ENCODE measurements around the gene SIX6. TPM values are rescaled to one million over a fixed set of nuclear protein-coding genes. Genes with fewer than 3 reads are reported as not detected.
"Not testable (repeated sequence)": the region's sequence is repeated elsewhere in the genome, so short reads cannot be mapped to it uniquely, and the experiment has no call there.

The SIX6 gene
- total RNA-seq (2021; ENCODE audit: unreplicated experiment) (not detected), Bru-seq, nascent RNA (not detected), BruChase-seq, experiment 1, labeled RNA remaining after a 2-hour chase (not detected), BruChase-seq, experiment 2, labeled RNA remaining after a 6-hour chase (not detected)
- not detected for polyA plus RNA-seq (2012; ENCODE audit: insufficient read length)
- long read RNA-seq = 0 reads

DNA sequence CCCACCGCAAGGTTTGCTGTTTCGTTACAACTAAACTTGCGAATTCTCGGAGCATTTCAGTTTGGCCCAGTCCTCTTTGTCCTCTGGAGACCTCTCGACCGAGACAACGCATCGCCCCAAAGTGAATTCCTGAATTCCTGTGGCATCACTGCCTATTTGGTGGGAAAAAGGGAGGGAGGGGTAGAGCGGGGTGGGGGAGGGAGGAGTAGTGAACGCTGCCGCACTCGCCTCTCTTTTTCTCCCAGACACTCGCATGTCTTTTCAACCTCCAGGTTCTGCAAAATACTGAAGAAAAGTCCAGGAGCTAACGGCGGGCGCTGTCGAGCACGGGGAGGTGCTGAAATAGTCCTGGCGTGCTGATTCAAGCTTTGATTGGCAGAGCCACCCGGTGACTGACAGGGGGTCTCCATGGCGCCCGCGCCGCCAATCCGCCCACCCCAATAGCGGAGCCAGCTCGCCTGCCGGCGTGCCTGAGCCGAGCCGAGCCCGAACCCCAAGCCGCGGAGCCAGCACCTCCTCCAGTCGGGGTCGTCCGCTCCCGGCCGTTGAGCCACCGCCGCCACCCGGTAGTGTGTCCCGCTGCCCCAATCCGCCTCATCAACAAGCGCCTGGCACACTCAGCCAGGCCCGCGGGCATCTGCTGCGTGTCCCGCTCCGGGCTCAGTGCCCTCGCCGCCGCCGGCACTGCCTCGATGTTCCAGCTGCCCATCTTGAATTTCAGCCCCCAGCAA is at the start of gene SIX6:
Gene SIX6 (plus strand): TSS at position 440 of the 731 bp plus-strand sequence. CDS start 253 bp downstream, at position 693.
- Histone ChIP-seq H3K4me3 (ENCODE audit: low read depth in 2 of 2, low read length in 2 of 2) (no peak within 1 kb of the TSS), H3K9me3 (ENCODE audit: control insufficient read depth, insufficient read depth, low read depth, low read length) (no peaks in the 10 kb centered on the region), H3K27me3 (ENCODE audit: control insufficient read depth, insufficient read depth, low read length) (peaks cover 2% of the 10 kb centered on the region), H3K36me3 (ENCODE audit: control insufficient read depth, insufficient read depth, low read length) (no peaks in the 10 kb centered on the region), H3K4me1 (ENCODE audit: control insufficient read depth, insufficient read depth, low read length) (no peaks in the 10 kb centered on the region), H3K27ac (ENCODE audit: low read length) (no peak within 1 kb of the TSS)
- intact Hi-C loops (cut with micrococcal nuclease; ENCODE audit: unreplicated experiment) (no loop called here), in situ Hi-C loops (cut with HindIII; ENCODE audit: low pct_unique_long_range_greater_than_20kb, low sequenced_read_pairs) (no loop called here)
- POLR2A ChIA-PET = no interaction called here
- TF ChIP-seq, protein P1, sequence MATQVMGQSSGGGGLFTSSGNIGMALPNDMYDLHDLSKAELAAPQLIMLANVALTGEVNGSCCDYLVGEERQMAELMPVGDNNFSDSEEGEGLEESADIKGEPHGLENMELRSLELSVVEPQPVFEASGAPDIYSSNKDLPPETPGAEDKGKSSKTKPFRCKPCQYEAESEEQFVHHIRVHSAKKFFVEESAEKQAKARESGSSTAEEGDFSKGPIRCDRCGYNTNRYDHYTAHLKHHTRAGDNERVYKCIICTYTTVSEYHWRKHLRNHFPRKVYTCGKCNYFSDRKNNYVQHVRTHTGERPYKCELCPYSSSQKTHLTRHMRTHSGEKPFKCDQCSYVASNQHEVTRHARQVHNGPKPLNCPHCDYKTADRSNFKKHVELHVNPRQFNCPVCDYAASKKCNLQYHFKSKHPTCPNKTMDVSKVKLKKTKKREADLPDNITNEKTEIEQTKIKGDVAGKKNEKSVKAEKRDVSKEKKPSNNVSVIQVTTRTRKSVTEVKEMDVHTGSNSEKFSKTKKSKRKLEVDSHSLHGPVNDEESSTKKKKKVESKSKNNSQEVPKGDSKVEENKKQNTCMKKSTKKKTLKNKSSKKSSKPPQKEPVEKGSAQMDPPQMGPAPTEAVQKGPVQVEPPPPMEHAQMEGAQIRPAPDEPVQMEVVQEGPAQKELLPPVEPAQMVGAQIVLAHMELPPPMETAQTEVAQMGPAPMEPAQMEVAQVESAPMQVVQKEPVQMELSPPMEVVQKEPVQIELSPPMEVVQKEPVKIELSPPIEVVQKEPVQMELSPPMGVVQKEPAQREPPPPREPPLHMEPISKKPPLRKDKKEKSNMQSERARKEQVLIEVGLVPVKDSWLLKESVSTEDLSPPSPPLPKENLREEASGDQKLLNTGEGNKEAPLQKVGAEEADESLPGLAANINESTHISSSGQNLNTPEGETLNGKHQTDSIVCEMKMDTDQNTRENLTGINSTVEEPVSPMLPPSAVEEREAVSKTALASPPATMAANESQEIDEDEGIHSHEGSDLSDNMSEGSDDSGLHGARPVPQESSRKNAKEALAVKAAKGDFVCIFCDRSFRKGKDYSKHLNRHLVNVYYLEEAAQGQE (IDR thresholded peaks at IDR 0.05; ENCODE audit: insufficient read depth in 1 of 2, low read depth in 2 of 2, low read length in 1 of 2) = no peak
- no peak for TF ChIP-seq POLR2AphosphoS5 (IDR thresholded peaks at IDR 0.05; ENCODE audit: low read depth, low read length)
- no peak for TF ChIP-seq TCF7L2 (IDR thresholded peaks at IDR 0.05; ENCODE audit: low read depth, low read length)
- no peak for TF ChIP-seq SIN3A (IDR thresholded peaks at IDR 0.05; ENCODE audit: borderline replicate concordance, insufficient read depth, low read depth, low read length)
- TF ChIP-seq, protein P2, sequence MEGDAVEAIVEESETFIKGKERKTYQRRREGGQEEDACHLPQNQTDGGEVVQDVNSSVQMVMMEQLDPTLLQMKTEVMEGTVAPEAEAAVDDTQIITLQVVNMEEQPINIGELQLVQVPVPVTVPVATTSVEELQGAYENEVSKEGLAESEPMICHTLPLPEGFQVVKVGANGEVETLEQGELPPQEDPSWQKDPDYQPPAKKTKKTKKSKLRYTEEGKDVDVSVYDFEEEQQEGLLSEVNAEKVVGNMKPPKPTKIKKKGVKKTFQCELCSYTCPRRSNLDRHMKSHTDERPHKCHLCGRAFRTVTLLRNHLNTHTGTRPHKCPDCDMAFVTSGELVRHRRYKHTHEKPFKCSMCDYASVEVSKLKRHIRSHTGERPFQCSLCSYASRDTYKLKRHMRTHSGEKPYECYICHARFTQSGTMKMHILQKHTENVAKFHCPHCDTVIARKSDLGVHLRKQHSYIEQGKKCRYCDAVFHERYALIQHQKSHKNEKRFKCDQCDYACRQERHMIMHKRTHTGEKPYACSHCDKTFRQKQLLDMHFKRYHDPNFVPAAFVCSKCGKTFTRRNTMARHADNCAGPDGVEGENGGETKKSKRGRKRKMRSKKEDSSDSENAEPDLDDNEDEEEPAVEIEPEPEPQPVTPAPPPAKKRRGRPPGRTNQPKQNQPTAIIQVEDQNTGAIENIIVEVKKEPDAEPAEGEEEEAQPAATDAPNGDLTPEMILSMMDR (IDR thresholded peaks at IDR 0.05) = no peak
- no TSS peak for BruUV-seq (replicated peaks)
- ATAC-seq = no peak
- DNase-seq (ENCODE audit: low read depth, low spot score) = no peak
- CTCF ChIA-PET = no interaction called here

DNA sequence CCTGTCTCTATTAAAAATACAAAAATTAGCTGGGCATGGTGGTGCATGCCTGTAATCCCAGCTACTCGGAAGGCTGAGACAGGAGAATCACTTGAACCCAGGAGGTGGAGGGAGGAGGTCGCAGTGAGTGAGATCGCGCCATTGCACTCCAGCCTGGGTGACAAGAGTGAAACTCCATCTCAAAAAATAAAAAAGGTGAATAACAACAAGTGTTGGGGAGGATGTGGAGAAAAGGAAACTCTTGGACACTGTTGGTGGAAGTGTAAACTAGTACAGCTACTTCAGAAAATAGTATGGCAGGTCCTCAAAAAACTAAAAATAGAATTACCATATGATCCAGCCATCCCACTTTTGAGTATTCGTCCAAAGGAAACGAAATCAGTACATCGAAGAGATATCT is 28.7 kb upstream of the SIX6 start:
- H3K4me3 ChIP-seq (ENCODE audit: low read depth in 2 of 2, low read length in 2 of 2); H3K27ac ChIP-seq (ENCODE audit: low read length); H3K36me3 ChIP-seq (ENCODE audit: control insufficient read depth, insufficient read depth, low read length); H3K4me1 ChIP-seq (ENCODE audit: control insufficient read depth, insufficient read depth, low read length); BruUV-seq (replicated peaks); H3K27me3 ChIP-seq (ENCODE audit: control insufficient read depth, insufficient read depth, low read length); CTCF ChIA-PET; DNase-seq (ENCODE audit: low read depth, low spot score); POLR2A ChIA-PET; intact Hi-C loops (cut with micrococcal nuclease; ENCODE audit: unreplicated experiment); H3K9me3 ChIP-seq (ENCODE audit: control insufficient read depth, insufficient read depth, low read depth, low read length); in situ Hi-C loops (cut with HindIII; ENCODE audit: low pct_unique_long_range_greater_than_20kb, low sequenced_read_pairs); ATAC-seq: not testable (repeated sequence)

DNA sequence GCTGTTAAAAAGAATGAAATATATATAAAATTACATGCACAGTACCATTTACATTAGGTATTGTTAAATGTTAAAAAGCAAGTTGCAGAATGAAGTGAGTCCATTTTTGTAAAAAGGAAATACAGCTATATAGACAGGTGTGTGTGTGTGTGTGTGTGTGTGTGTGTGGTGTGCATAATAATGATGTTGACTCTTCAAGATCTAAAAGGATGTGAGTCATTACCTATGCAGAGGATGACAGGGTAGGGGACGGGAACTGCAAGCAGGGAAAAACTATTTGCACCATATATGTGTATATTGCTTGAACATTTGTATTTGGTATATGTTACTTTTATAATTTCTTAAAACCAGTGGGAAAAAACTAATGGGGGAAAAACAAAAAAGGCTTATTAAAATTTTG is 26.2 kb upstream of the SIX6 start:
- Histone ChIP-seq H3K27ac (ENCODE audit: low read length) (no peak overlapping the region), H3K9me3 (ENCODE audit: control insufficient read depth, insufficient read depth, low read depth, low read length) (no peaks in the 10 kb centered on the region), H3K4me1 (ENCODE audit: control insufficient read depth, insufficient read depth, low read length) (no peaks in the 10 kb centered on the region), H3K4me3 (ENCODE audit: low read depth in 2 of 2, low read length in 2 of 2) (no peak overlapping the region), H3K27me3 (ENCODE audit: control insufficient read depth, insufficient read depth, low read length) (no peaks in the 10 kb centered on the region), H3K36me3 (ENCODE audit: control insufficient read depth, insufficient read depth, low read length) (no peaks in the 10 kb centered on the region)
- CTCF ChIA-PET = no interaction called here
- DNase-seq (ENCODE audit: low read depth, low spot score) (peak; percentile 7), ATAC-seq (no peak)
- TF ChIP-seq TCF7L2 (IDR thresholded peaks at IDR 0.05; ENCODE audit: low read depth, low read length) (no peak), SIN3A (IDR thresholded peaks at IDR 0.05; ENCODE audit: borderline replicate concordance, insufficient read depth, low read depth, low read length) (no peak), POLR2AphosphoS5 (IDR thresholded peaks at IDR 0.05; ENCODE audit: low read depth, low read length) (no peak)
- TF ChIP-seq, protein P1 (IDR thresholded peaks at IDR 0.05; ENCODE audit: insufficient read depth in 1 of 2, low read depth in 2 of 2, low read length in 1 of 2) = no peak
- TF ChIP-seq, protein P2 (IDR thresholded peaks at IDR 0.05) = no peak
- in situ Hi-C loops (cut with HindIII; ENCODE audit: low pct_unique_long_range_greater_than_20kb, low sequenced_read_pairs) (no loop called here), intact Hi-C loops (cut with micrococcal nuclease; ENCODE audit: unreplicated experiment) (no loop called here)
- POLR2A ChIA-PET = no interaction called here
- BruUV-seq (replicated peaks) = no TSS peak
